HG03457 (cell line): ENCODE results near the gene WDR64.
"Not testable (repeated sequence)": the region's sequence is repeated elsewhere in the genome, so short reads cannot be mapped to it uniquely, and the experiment has no call there.

Experiments
- ATAC-seq: cut with Tn5 transposase; IDR thresholded peaks from one replicate; pipeline ENCODE4 v1.9.1; 2021; ENCODE audit warnings: moderate number of reproducible peaks; ENCODE audit not compliant: unreplicated experiment

The WDR64 gene

DNA sequence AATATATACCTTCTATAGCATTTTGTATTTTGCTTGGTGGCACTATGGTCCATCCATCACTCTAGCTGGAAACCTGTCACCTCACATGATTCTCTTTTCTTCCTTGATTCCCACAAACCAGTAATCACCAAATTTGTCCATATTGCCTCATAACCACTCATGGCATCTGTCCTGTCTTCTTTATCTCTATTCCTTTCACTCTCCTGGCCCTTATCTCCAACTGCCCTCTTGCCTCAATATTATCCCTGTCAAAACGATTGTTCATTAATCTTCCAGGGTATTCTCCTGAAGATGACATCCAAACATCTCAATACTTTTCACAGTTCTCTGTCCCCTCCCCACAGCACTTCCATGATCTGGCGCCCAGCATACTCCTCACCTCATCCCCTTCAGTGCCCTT lies 46.1 kb downstream of the WDR64 start:
- ATAC-seq = no peak

DNA sequence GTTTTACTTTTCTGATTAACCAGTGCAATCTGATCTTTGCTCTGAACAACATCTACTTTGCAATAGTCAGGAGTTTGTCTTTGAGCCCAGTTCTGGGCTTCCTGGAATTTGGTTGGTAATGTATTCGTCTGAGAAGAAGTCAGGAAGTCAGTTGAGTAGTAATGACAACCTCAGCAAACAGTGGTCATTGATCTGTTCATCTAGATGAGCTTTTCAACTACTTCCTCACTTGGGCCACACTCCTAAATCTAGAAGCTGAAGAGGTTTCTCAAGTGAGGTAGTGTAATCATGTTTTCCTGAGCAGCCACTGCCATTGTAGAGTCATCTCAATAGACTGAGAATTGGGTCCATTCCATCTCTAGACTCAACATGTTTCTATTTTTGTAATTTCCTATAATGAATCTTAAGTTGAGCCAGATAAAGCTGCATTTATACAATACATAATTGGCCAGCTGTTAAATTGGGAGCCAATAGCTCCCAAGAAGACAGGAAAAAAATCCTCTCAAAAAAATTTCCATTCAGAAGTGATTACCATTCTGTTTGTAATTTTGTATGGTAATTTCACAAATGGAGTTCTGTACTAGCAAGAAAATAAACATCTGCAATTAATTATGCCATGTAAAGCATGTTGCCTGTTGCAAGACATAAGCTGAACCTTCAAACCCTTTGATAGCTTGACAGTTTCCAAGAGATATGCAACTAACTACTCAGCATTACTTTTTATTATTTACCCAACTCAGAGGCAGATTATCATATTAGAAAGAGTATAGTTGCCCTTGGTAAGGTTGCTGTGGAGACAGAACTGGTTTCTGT lies 49.6 kb downstream of the WDR64 start:
- no peak for ATAC-seq

DNA sequence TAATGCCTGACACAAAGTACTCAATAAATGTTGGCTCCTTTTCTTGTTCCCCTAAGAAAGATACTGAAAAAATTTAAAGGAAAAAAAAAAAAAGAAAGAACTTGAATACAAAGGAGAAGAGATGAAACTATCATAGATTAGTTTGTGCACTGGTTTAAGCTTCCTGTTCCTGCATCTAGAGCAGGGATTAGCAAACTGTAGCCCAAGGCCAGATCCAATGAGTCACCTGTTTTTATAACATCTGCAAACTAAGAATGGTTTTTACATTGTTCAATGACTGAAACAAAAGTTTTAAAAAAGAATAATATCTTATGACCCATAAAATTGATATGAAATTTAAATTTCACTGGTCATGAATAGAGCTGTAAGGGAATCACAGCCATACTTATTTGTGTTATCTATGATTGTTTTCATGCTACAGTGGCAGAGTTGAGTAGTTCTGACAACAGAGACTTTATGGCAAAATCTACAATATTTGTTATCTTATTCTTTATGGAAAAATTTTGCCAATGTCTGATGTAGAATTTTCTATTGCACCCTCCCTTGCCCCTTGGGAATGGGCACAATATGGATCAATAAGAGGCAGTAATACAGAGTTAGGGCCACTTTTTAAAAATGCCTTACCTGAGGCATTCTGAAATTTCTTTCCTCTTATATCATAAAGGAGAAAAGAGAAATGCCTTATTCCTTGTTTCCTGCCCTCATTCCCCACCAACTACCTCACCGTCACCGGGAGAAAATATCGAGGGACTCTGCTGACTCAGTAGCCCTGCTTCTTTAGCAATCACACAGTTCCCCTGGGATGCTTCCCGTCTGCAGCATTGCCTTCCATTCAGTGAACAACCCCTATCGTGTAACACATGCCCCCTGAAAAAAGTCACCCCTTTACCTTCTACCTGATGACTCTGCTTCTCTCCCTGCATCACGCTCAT lies 50.6 kb downstream of the WDR64 start:
- ATAC-seq = no peak

DNA sequence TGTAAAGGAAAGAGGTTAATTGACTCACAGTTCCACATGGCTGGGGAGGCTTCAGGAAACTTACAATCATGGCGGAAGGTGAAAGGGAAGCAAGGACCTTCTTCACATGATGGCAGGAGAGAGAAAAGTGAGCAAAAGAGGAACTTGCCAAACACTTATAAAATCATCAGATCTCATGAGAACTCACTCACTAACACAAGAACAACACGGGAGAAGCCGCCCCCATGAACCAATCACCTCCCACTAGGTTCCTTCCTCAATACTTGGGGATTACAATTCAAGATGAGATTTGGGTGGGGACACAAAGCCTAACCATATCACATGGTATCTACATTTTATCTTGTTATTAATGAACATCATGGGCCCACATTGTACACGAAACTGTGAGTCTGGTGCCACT lies 51.7 kb downstream of the WDR64 start:
- ATAC-seq = not testable (repeated sequence)

DNA sequence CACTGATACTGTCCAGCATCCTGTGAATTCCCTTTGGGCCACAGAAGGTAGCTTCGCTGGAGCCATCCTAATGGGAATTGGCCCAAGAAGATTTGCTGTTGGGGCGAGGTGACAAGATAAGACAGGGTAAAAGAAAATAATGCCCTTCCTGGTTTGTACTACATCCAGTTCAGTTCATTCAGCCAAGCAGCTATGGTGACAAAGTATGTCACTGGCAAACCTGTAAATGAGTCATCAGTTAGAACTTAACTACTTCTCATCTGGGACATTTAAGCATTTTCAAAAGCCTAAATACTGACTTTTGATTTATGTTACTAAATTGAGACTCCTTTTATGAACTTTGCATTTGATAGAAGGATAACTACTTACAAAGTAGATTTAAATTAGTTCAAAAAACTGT lies 54.2 kb downstream of the WDR64 start:
- ATAC-seq = no peak

DNA sequence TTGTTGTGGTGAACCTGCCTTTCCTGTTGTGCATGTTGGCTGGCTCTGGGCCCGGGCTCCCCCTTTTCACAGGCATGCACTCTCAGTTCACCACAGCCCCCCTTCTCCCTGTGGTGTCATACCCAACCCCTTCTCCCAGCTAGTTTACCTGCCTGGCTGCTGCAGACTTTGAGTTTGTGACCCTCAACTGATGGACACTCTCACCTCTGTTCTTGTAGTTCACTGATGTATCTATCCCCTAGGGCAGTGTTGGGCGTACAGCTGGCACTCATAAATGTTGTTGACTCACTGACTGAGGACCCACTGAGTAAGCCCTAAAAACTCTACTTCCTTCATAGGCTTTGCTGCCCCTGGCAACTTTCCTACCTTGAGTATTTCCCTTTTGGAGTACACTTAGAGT lies 54.9 kb downstream of the WDR64 start:
- no peak for ATAC-seq

DNA sequence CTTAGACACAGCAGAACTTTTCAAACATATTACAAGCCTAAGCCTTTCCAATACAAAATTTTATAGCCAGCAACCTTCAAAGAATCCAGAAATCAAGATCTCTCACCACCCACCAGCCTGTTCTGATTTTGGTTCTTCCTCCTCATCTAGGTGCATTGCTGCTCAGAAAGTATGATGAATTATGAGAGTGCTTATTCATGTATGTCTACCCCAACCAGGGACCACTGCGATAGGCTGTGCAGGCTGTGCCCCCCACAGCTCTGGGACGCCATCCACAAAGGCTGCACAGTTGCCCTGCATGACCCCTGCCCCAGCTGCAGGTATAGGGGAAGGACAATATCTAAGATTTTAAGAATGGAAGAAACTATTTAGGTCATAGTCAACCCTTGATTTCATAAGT lies 55.4 kb downstream of the WDR64 start:
- ATAC-seq = no peak

DNA sequence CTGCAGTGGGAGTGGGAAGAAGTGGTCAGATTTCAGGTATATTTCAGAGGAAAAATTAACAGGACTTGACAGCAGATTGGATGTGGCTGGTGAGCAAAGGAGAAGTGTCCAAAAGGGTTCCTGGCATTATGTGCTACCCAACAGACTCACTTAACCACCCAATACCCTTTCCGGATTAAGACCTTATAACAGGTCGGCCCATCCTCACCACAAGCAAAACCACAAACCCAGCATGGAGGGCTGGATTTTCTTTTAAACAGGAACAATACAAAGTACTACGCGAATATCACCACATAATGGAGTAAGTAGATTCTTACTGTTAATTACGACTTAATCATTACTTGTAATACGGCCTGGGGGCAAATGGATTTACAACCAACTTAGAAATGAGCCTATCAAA lies 59.2 kb downstream of the WDR64 start:
- no peak for ATAC-seq

DNA sequence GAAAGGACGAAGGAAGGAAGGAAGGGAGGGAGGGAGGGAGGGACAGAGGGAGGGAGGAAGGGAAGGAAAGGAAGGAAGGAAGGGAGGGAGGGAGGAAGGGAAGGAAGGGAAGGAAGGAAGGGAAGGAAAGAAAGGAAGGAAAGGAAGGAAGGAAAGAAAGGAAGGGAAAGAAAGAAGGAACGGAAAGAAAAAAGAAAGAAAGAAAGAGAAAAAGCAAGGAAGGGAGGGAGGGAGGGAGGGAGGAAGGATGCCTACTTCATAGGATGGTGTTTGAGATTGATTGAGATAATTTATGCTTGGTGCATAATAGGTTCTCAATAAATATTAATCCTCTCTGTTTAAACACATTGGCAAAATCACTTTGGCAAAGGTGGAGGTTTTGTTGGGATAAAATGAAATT lies 61.2 kb downstream of the WDR64 start:
- ATAC-seq = no peak

DNA sequence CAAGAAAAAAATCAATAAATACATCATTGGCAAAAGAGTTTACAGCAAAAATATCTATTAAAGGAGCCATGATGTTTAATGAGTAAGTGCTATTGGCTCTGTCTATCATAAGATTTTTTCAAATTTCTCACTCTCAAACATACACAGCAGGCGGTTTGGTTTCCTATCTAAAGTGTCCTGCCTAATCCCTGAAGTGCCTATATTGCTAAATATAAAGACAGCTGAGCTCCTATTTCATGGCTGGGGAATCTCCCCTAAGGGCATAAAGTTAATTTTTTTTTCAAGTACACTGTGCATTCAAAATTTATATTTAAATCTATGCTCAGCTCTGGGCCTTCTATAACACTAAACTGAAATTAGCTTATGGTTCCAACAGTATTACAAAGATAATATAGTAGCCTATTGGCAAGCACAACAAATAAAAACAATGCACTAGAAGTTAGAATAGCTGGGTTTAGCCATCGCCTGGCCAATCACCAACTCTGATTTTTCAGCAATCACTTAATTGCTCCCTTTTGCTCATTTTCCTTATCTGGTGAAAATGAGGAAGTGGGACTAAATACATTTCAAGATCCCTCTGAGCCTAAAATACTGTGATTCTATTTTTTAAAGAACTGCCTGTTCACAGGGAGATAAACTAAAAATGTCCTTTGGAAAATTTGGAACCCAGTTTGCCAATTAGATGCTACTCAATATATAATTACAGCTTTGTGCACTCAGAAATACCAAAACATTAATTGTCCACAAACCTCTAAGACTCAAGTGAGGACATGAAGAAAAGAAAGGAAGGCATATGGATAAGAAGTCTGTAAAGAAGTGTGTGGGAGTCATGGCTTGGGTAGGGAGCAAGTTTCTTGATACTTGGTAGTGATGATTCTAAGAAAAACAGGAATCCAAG lies 62.5 kb downstream of the WDR64 start:
- ATAC-seq = no peak

DNA sequence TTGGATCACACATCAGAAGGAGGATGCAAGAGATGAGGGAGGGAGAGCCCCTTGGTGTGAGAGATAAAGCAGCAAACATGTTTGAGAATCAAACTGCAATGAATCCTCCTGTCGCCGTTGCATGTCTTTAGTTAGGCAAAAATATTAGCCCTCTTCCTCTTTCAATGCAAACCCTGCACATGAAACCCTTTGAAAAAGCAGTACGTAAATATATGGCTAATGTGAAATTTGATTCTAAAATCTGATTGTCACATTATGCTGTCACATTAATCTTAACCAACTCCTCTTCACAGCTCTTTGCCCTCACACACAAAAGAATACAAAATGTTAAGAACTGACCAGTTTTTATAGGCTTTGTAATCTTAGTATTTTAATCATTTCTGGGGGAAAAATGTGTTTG lies 63.4 kb downstream of the WDR64 start:
- ATAC-seq = no peak

DNA sequence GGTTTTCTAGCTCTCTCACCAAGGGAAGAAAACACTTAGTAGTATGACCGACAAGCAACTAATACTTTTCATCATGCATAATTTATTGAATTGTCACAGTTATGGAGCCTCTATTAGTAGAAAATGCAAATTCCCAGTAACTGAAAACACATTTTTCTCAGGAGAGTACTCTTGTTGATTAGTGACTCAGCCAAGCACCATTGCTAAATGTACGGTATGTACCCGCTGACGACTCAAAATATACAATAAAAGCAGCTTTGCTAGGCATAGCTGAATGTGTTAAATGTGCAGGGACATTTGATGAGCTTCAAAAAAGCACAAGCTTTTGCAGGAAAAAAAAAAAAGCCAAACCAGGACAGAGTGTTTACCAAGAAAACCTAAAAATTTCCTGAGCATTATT lies 63.9 kb downstream of the WDR64 start:
- no peak for ATAC-seq

DNA sequence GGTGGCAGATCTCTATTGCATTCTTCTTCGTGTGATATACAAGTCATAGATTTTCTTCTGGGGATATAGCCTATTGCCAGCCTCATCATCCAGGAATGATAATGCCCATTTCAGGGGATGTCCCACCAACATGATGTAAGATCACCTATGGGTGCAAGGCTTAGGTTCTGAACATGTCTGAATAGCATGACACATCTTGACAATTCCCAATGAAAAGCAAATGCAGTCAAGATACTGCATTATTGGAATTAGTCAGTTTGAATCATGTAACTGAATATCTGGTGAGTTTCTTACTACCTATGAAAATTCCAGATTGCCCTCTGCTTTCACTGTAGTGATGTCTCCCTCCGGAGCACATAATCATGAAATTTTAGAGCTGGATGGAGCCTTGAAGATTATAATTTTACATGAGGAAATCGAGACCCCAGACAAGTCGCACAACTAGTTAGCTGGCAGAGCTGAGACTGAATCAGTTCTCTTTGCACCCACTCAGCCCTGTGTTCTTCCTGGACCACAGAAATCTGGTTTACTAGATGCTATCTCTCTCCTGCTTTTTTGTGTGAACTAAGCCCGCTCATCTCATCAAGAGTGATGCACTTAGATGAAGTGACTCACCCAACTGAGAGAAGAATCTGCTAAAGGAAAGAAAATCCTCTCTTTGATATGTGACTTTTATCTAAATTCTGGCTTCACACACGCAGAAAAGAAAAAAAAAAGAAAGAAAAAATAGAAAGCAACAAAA lies 65.0 kb downstream of the WDR64 start:
- no peak for ATAC-seq

DNA sequence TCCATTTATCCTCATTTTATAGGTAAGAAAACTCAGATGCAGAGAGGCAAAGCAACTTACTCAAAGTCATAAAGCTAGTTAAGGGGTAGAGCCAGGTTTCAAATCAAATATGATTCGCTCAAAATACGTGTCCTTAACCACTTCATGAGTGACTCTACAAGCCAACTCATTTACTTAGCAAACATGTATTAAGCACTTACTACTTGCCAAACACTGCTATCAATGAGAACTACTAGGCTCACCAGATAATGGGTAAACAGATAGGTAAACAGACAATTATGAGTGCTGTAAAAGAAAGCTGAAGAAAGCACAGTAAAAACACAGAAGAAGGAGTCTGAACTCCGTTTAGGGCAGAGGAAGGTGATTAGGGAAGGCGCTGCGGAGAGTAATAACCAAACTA lies 65.9 kb downstream of the WDR64 start:
- no peak for ATAC-seq

DNA sequence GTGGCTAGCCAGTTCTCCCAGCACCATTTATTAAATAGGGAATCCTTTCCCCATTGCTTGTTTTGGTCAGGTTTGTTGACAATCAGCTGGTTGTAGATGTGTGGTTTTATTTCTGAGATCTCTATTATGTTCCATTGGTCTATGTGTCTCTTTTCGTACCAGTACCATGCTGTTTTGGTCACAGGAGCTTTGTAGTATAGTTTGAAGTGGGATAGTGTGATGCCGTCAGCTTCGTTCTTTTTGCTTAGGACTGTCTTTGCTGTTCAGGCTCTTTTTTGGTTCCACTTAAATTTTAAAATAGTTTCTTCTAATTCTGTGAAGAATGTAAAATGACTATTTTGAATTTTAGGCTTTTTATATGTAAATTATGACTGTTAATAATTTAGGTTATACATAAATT lies 68.9 kb downstream of the WDR64 start:
- no peak for ATAC-seq

DNA sequence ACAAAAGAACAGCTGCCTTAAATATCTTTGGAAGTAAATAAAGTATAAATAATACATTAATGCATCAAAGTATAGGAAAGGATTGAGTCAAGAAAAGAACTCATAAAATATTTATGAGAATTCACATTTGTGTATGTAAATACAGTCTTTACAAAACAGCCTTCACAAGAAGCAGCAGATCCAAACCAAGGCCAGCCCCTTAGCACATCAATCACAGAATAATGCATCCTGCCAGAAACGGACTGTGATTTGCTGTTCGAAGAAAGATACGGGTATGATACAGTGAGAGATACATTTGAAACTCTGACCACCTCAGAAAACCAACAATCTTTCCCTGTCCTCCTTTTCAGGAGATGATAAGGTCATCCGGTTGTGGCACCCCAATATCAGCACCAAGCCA lies 70.9 kb downstream of the WDR64 start:
- ATAC-seq = no peak

DNA sequence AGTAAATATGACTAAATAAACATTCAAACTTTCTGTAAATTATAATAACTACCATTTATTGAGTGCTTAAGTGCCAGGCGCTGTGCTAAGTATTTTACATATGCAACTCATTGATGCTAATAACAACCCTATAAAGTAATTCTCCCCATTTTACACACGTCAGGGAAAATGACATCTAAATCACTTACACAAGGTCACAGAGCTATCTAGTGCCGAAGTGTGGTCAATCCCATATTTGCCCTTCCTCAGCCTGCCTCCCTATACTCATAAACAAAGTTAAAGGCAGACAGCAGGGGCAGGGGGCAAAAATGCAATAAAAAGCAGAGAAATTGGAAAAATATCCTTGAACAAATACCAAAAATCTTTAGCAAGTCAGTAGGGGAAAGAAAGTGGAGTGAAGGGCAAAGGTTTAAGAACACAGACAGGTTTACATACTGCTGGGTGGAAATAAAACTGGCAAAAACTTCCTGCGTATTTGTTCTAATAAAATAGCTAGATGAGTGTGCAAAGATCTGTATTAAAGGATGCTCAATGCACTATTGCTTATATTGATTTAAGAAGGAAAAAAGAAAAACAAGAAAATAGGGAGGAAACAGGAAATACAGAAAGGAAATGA lies 72.8 kb downstream of the WDR64 start:
- no peak for ATAC-seq

DNA sequence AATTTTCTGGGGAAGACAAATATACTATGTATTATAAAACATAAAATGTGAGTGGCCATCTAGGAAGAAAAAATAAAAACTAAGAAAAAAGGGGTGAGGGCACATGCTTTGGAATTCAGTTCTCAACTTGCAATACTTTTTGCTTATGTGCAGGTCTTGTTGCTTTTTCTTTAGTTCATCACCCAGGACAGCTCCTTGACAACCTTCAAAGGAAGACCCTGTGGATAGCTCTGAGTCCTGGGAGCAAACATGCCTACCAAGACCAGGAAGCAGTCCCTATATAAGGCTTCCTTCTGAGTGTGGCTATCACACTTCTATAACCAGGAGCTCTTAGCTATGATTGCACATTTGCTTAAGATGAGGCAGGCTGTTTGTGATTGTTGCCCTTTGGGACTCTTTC lies 78.0 kb downstream of the WDR64 start:
- ATAC-seq = no peak

DNA sequence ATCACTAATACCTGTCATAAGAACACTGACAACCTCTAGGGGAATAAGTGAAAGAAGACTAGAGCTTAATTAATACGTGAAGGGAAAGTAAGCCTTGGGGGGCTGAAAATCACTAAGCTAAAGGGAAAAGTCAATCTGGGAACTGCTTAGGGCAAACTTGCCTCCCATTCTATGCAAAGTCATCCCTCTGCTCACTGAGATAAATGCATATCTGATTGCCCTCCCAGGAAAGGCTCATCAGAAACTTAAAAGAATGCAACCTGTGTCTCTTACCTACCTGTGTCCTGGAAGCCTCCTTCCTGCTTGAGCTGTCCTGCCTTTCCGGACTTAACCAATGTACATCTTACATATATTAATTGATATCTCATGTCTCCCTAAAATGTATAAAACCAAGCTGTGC lies 81.8 kb downstream of the WDR64 start:
- no peak for ATAC-seq

DNA sequence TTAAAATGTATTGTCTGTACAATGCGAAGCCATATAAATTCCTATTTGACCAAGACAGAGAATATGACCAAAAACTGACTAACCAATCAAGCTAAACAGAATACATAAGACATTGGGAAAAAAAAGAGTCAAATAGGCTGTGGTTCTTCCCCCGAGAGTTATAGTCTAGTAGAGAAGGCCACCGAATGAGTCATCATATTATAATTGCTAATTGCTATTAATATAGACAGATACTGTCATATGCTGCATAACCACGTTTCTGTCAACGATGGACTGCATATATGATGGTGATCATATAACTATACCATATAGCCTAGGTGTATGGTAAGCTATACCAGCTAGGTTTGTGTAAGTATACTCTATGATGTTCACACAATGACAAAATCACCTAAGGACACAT lies 82.5 kb downstream of the WDR64 start:
- no peak for ATAC-seq
